ENCODE results near the gene RSPH6A. TPM values are rescaled to one million over a fixed set of nuclear protein-coding genes. Genes with fewer than 3 reads are reported as not detected.

RSPH6A gene
- polyA plus RNA-seq, 1 of the 3 experiments (the other 2 are of a cell fraction), result 0.02 TPM

GRCh38 chr19:45768984-45769782 is 45.9 kb downstream of the RSPH6A start, which contains the start of gene SIX5:
SIX5 (minus strand) TSS chr19:45769252; CDS start chr19:45768844, 408 bp downstream.
- peaks cover 41% of the 10 kb centered on the region for H3F3A ChIP-seq (replicated peaks; ENCODE audit: insufficient read depth)
- no peaks in the 10 kb centered on the region for H3K79me2 ChIP-seq (ENCODE audit: insufficient read depth)
- H3K27ac ChIP-seq (ENCODE audit: low read depth in 2 of 2, low read length in 1 of 2), result peak within 1 kb of the TSS; percentile 84 to 95
- H3K4me3 ChIP-seq (ENCODE audit: low read depth in 2 of 2, low read length in 1 of 2), result peak within 1 kb of the TSS; percentile 64 to 70
- H3K27me3 ChIP-seq (ENCODE audit: insufficient read depth), result no peaks in the 10 kb centered on the region
- peak within 1 kb of the TSS; percentile 99 for H3K4me2 ChIP-seq
- peaks cover 10 to 24% of the 10 kb centered on the region in 2 experiments for H3K36me3 ChIP-seq (replicated peaks in 1 of 2; ENCODE audit: control insufficient read depth in 1 of 2, insufficient read depth in 2 of 2, low read length in 1 of 2)
- 3% methylated on average over 34 of the region's 70 CpGs for WGBS (ENCODE audit: low lambda C conversion rate)
- H2AFZ ChIP-seq (ENCODE audit: low read depth), result peak within 1 kb of the TSS; percentile 54; the same call in 1 of the 2 replicates
- H3K9me2 ChIP-seq, result no peaks in the 10 kb centered on the region
- H3K9ac ChIP-seq, result peak within 1 kb of the TSS; percentile 78
- peaks cover 8 to 30% of the 10 kb centered on the region in 2 experiments; a peak in 3 of 4 replicates for H3K4me1 ChIP-seq (ENCODE audit: control insufficient read depth in 1 of 2, insufficient read depth in 2 of 2, low read depth in 1 of 2, low read length in 1 of 2)
- no peaks in the 10 kb centered on the region for H3K9me3 ChIP-seq
- peaks cover 11% of the 10 kb centered on the region; the same call in 1 of the 2 replicates for H4K20me1 ChIP-seq (ENCODE audit: insufficient read depth)
- POLR2A ChIA-PET, result interaction anchor here (0.6 to 3.6 kb wide), 15 partner anchors 9 to 582 kb away, joined by 3 to 19 read pairs (median 4); partner anchors contain the start of genes DMPK, DMWD, FBXO46 and QPCTL
- peak; percentile 98 for DNase-seq
- CTCF ChIA-PET, result interaction anchor here (0.6 to 5.9 kb wide), 34 partner anchors 9 to 1260 kb away, joined by 3 to 100 read pairs (median 6); partner anchors contain the start of genes DMPK, DMWD, FBXO46 and MEIOSIN
- TF ChIP-seq EZH2phosphoT487 (IDR thresholded peaks at IDR 0.05; ENCODE audit: borderline replicate concordance, low read depth), result no peak
- no peak for TF ChIP-seq EP300 (IDR thresholded peaks at IDR 0.05; ENCODE audit: borderline replicate concordance in 1 of 2, low read depth in 1 of 2, low read length in 1 of 2)
- TF ChIP-seq NFIC (IDR thresholded peaks at IDR 0.05; ENCODE audit: borderline replicate concordance), result peak; percentile 78
- TF ChIP-seq SIN3A (IDR thresholded peaks at IDR 0.05; ENCODE audit: borderline replicate concordance, low read depth, low read length), result peak; percentile 47; the same call in 1 of the 2 replicates
- TF ChIP-seq USF2 (IDR thresholded peaks at IDR 0.05; ENCODE audit: borderline replicate concordance, low read depth, low read length), result no peak
- no peak; the same call in 1 of the 2 replicates for TF ChIP-seq ELF1 (IDR thresholded peaks at IDR 0.05)
- 0 out of 2 replicates have a peak, but pooled peaks have one; percentile 15 for TF ChIP-seq MXI1 (IDR thresholded peaks at IDR 0.05; ENCODE audit: low read depth, low read length)
- TF ChIP-seq RCOR1 (IDR thresholded peaks at IDR 0.05; ENCODE audit: low read length), result peak; percentile 64; the same call in 1 of the 2 replicates
- TF ChIP-seq SMC3 (IDR thresholded peaks at IDR 0.05; ENCODE audit: low read depth, low read length), result no peak
- TF ChIP-seq NRF1 (IDR thresholded peaks at IDR 0.05; ENCODE audit: low read depth, low read length), result peak; percentile 90
- TF ChIP-seq CHD2 (IDR thresholded peaks at IDR 0.05; ENCODE audit: low read length, partially characterized antibody), result peak; percentile 93
- no peak for TF ChIP-seq CTCF (IDR thresholded peaks at IDR 0.05)
- no peak for TF ChIP-seq ZBTB33 (IDR thresholded peaks at IDR 0.05; ENCODE audit: borderline replicate concordance, low read depth)
- TF ChIP-seq YY1 (IDR thresholded peaks at IDR 0.05; ENCODE audit: low read depth), result peak; percentile 22; the same call in 1 of the 2 replicates
- TF ChIP-seq RFX5 (IDR thresholded peaks at IDR 0.05; ENCODE audit: low read length), result no peak
- peak; percentile 78 for TF ChIP-seq PBX3 (IDR thresholded peaks at IDR 0.05)
- no peak for TF ChIP-seq USF1 (IDR thresholded peaks at IDR 0.05; ENCODE audit: borderline replicate concordance, low read depth)
- TF ChIP-seq GATA2 (CRISPR knock-in tag; IDR thresholded peaks at IDR 0.05), result no peak
- peak; percentile 64; the same call in 1 of the 2 replicates for TF ChIP-seq MAX (IDR thresholded peaks at IDR 0.05; ENCODE audit: low read depth)
- TF ChIP-seq JUND (IDR thresholded peaks at IDR 0.05), result 0 out of 2 replicates have a peak, but pooled peaks have one; percentile 35
